HEK293T (cell line): ENCODE measurements around the gene MAN1C1.

Experiments used
- CTBP1 ChIP-seq: fragments of 450-650 bp; IDR thresholded peaks from 2 replicates; pipeline ENCODE4 v1.6.1; 2016; ENCODE audit warnings: borderline replicate concordance
- L3MBTL2 ChIP-seq: fragments of 450-650 bp; conservative IDR thresholded peaks from 2 replicates; pipeline ENCODE4 v1.6.1; 2016; ENCODE audit warnings: mild to moderate bottlenecking
- LEF1 ChIP-seq: fragments of 450-650 bp; IDR thresholded peaks from 2 replicates; pipeline ENCODE4 v1.6.1; 2017; ENCODE audit warnings: mild to moderate bottlenecking, borderline replicate concordance
- SUZ12 ChIP-seq: fragments of 450-650 bp; IDR thresholded peaks from 2 replicates; pipeline ENCODE4 v1.6.1; 2016; ENCODE audit warnings: mild to moderate bottlenecking
- ZNF384 ChIP-seq: fragments of 450-650 bp; IDR thresholded peaks from 2 replicates; pipeline ENCODE4 v1.6.1; 2016

DNA sequence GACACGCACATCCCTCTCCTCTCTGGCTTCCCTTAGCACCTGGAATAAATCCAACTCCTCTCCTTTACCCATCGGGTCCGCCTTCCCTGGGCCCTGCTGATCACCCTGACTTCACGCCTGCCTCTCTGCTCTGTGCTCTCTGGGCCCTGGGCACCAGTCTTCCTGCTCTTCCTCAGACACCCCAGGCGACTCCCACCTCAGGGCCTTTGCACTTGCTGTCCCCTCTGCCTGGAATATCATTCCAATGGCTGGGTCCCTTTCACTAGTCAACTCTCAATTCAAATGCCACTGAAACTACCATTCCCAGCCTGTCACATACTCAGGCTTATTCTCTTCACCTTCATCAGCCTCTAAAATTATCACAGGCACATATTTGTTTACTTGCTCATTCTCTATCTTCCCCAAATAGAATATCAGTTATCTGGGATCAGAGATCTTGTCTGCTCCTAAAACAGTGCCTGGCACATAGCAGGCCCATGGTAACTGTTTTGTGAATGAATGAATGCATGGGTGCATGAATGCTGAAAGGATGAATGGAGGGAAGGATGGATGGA lies 156.2 kb downstream of the MAN1C1 start:
- TF ChIP-seq CTBP1: no peak
- no peak for TF ChIP-seq SUZ12
- TF ChIP-seq ZNF384: no peak
- no peak for TF ChIP-seq LEF1
- no peak for TF ChIP-seq L3MBTL2
